Neural progenitor cell (in vitro differentiated cells): ENCODE results near the gene FAM131C. TPM values are rescaled to one million over a fixed set of nuclear protein-coding genes. Genes with fewer than 3 reads are reported as not detected.
A peak's percentile ranks its signal among the peaks of the same experiment; 100 is the strongest.
"Not testable (repeated sequence)": the region's sequence is repeated elsewhere in the genome, so short reads cannot be mapped to it uniquely, and the experiment has no call there.

ENCODE experiments used
- DNase-seq: peaks from one replicate; pipeline ENCODE4 v3.0.0-alpha.2; 2016; ENCODE audit warnings: low spot score
- H2AFZ ChIP-seq: fragments of 200-600 bp; sonication (generic); replicated peaks from 2 replicates; pipeline ENCODE4 v1.6.1; 2016; ENCODE audit warnings: antibody characterized with exemption
- H3F3A ChIP-seq: fragments of 200-600 bp; sonication (generic); 2 replicates; pipeline ENCODE4 v1.6.1; 2016; ENCODE audit warnings: antibody characterized with exemption, low read depth
- H3K27ac ChIP-seq: fragments of 200-600 bp; sonication (generic); 2 replicates; pipeline ENCODE4 v1.5.1; 2016; ENCODE audit warnings: mild to moderate bottlenecking
- H3K27me3 ChIP-seq: fragments of 200-600 bp; sonication (generic); 2 replicates; pipeline ENCODE4 v1.6.1; 2016; ENCODE audit warnings: mild to moderate bottlenecking, moderate library complexity
- H3K36me3 ChIP-seq: fragments of 200-600 bp; sonication (generic); 2 replicates; pipeline ENCODE4 v1.5.1; 2016
- H3K4me1 ChIP-seq: fragments of 200-600 bp; sonication (generic); 2 replicates; pipeline ENCODE4 v1.6.1; 2016; ENCODE audit warnings: mixed run types
- H3K4me2 ChIP-seq: fragments of 200-600 bp; sonication (generic); 2 replicates; pipeline ENCODE4 v1.6.1; 2016
- H3K4me3 ChIP-seq: fragments of 200-600 bp; sonication (generic); 2 replicates; pipeline ENCODE4 v1.5.1; 2016
- H3K79me2 ChIP-seq: fragments of 200-600 bp; sonication (generic); 2 replicates; pipeline ENCODE4 v1.6.1; 2016; ENCODE audit warnings: low read depth
- H3K9ac ChIP-seq: fragments of 200-600 bp; sonication (generic); 2 replicates; pipeline ENCODE4 v1.6.1; 2016
- H3K9me3 ChIP-seq: fragments of 200-600 bp; sonication (generic); 2 replicates; pipeline ENCODE4 v1.5.1; 2016; ENCODE audit warnings: low read depth
- H4K20me1 ChIP-seq: fragments of 200-600 bp; sonication (generic); 2 replicates; pipeline ENCODE4 v1.6.1; 2016; ENCODE audit warnings: low read depth
- H3K27ac Mint-ChIP-seq: 3 replicates; pipeline ENCODE4 v1.8.0; 2021; ENCODE audit warnings: mixed read lengths
- H3K27me3 Mint-ChIP-seq: 2 replicates; pipeline ENCODE4 v1.8.0; 2022; ENCODE audit warnings: low read depth, mild to moderate bottlenecking, inconsistent platforms, moderate library complexity, mixed read lengths; ENCODE audit not compliant: insufficient read depth
- H3K36me3 Mint-ChIP-seq: 3 replicates; pipeline ENCODE4 v1.8.0; 2021; ENCODE audit warnings: mixed read lengths
- H3K4me1 Mint-ChIP-seq: 3 replicates; pipeline ENCODE4 v1.8.0; 2021; ENCODE audit warnings: mixed read lengths
- H3K4me3 Mint-ChIP-seq: 3 replicates; pipeline ENCODE4 v1.8.0; 2021; ENCODE audit warnings: mild to moderate bottlenecking, moderate library complexity, mixed read lengths
- H3K9me3 Mint-ChIP-seq: 3 replicates; pipeline ENCODE4 v1.8.0; 2020; ENCODE audit warnings: mixed read lengths
- CTCF ChIP-seq: fragments of 200-600 bp; sonication (generic); IDR thresholded peaks from 2 replicates; pipeline ENCODE4 v1.5.1; 2017; ENCODE audit warnings: antibody characterized with exemption, mild to moderate bottlenecking
- EZH2 ChIP-seq: fragments of 200-600 bp; sonication (generic); IDR thresholded peaks from 2 replicates; pipeline ENCODE4 v1.6.1; 2017; ENCODE audit warnings: antibody characterized with exemption, mild to moderate bottlenecking, moderate library complexity
- EZH2phosphoT487 ChIP-seq: fragments of 200-600 bp; sonication (generic); IDR thresholded peaks from 2 replicates; pipeline ENCODE4 v1.6.1; 2017; ENCODE audit warnings: antibody characterized with exemption
- total RNA-seq: library from RNA; depleted of rRNA; stranded (reverse); fragments of >200 nt; gene quantifications from 2 replicates; pipeline ENCODE4 v1.2.3, GENCODE V29; 2015; ENCODE audit warnings: low replicate concordance

FAM131C gene
- total RNA-seq, 1 donor from 2014 or later, result 0.13 TPM

- H3K9me3 ChIP-seq, result no peaks in the 10 kb centered on the region
- no peaks in the 10 kb centered on the region for H4K20me1 ChIP-seq
- H3K27ac Mint-ChIP-seq, result peak overlapping the region; percentile 52
- no peaks in the 10 kb centered on the region for H3K36me3 Mint-ChIP-seq
- no peak overlapping the region for H2AFZ ChIP-seq
- no peak overlapping the region for H3K9ac ChIP-seq
- peak overlapping the region; percentile 57 for H3K4me3 Mint-ChIP-seq
- H3K4me3 ChIP-seq, result peak overlapping the region; percentile 61
- H3K36me3 ChIP-seq, result no peaks in the 10 kb centered on the region
- no peak for DNase-seq
- H3K9me3 Mint-ChIP-seq, result no peaks in the 10 kb centered on the region
- peaks cover 10% of the 10 kb centered on the region for H3K4me1 ChIP-seq
- peaks cover 26% of the 10 kb centered on the region for H3K4me1 Mint-ChIP-seq
- no peaks in the 10 kb centered on the region for H3K79me2 ChIP-seq
- TF ChIP-seq EZH2 (no peak), EZH2phosphoT487 (no peak), CTCF (no peak)
- H3K27ac ChIP-seq, result no peak overlapping the region
- peak overlapping the region; percentile 90 for H3K4me2 ChIP-seq
- peaks cover 8% of the 10 kb centered on the region for H3K27me3 ChIP-seq
- peaks cover 7% of the 10 kb centered on the region for H3F3A ChIP-seq
- peaks cover 16% of the 10 kb centered on the region for H3K27me3 Mint-ChIP-seq
Measured at GRCh38 chr1:16047791-16048475, 25.5 kb downstream of the FAM131C start.

- peaks cover 8% of the 10 kb centered on the region for H3K27me3 ChIP-seq
- no peak for TF ChIP-seq EZH2
- no peak for TF ChIP-seq CTCF
- TF ChIP-seq EZH2phosphoT487, result no peak
- Mint-ChIP-seq H3K4me1 (peaks cover 26% of the 10 kb centered on the region), H3K4me3 (no peak overlapping the region), H3K36me3 (no peaks in the 10 kb centered on the region), H3K27me3 (peaks cover 14% of the 10 kb centered on the region), H3K9me3 (no peaks in the 10 kb centered on the region), H3K27ac (no peak overlapping the region)
- peaks cover 7% of the 10 kb centered on the region for H3F3A ChIP-seq
- no peak overlapping the region for H3K9ac ChIP-seq
- H3K9me3 ChIP-seq, result no peaks in the 10 kb centered on the region
- H3K27ac ChIP-seq, result no peak overlapping the region
- no peaks in the 10 kb centered on the region for H3K79me2 ChIP-seq
- H2AFZ ChIP-seq, result no peak overlapping the region
- no peak overlapping the region for H3K4me3 ChIP-seq
- peak; percentile 37 for DNase-seq
- peaks cover 10% of the 10 kb centered on the region for H3K4me1 ChIP-seq
- H3K4me2 ChIP-seq, result no peak overlapping the region
- H3K36me3 ChIP-seq, result no peaks in the 10 kb centered on the region
- no peaks in the 10 kb centered on the region for H4K20me1 ChIP-seq
Measured at GRCh38 chr1:16046842-16047241, 26.6 kb downstream of the FAM131C start.

- H3K27me3 Mint-ChIP-seq, result peaks cover 14% of the 10 kb centered on the region
- no peak for DNase-seq
- Histone ChIP-seq H3K79me2 (no peaks in the 10 kb centered on the region), H3K9me3 (no peaks in the 10 kb centered on the region), H3K27me3 (peaks cover 8% of the 10 kb centered on the region), H2AFZ (no peak overlapping the region), H3K9ac (no peak overlapping the region), H3K4me2 (no peak overlapping the region), H3K36me3 (no peaks in the 10 kb centered on the region), H3K27ac (no peak overlapping the region), H3F3A (peaks cover 7% of the 10 kb centered on the region), H4K20me1 (no peaks in the 10 kb centered on the region), H3K4me3 (no peak overlapping the region), H3K4me1 (peaks cover 2% of the 10 kb centered on the region)
- no peaks in the 10 kb centered on the region for H3K36me3 Mint-ChIP-seq
- H3K27ac Mint-ChIP-seq, result peak overlapping the region; percentile 9
- H3K4me1 Mint-ChIP-seq, result peaks cover 20% of the 10 kb centered on the region
- H3K9me3 Mint-ChIP-seq, result no peaks in the 10 kb centered on the region
- TF ChIP-seq EZH2, result no peak
- TF ChIP-seq EZH2phosphoT487, result no peak
- H3K4me3 Mint-ChIP-seq, result no peak overlapping the region
Measured at GRCh38 chr1:16043950-16044349, 29.5 kb downstream of the FAM131C start.

GRCh38 chr1:16043521-16043920 is 29.9 kb downstream of the FAM131C start, which contains the start of gene CLCNKB:
Gene CLCNKB, plus strand, starts transcription at chr1:16043782. Its CDS starts 711 bp downstream, at chr1:16044493.
- TF ChIP-seq EZH2phosphoT487 (no peak), CTCF (no peak), EZH2 (no peak)
- Mint-ChIP-seq H3K36me3 (no peaks in the 10 kb centered on the region), H3K4me1 (peaks cover 20% of the 10 kb centered on the region), H3K4me3 (no peak within 1 kb of the TSS), H3K27ac (peak within 1 kb of the TSS; percentile 9), H3K27me3 (peaks cover 14% of the 10 kb centered on the region), H3K9me3 (no peaks in the 10 kb centered on the region)
- Histone ChIP-seq H3K4me3 (no peak within 1 kb of the TSS), H3F3A (peaks cover 7% of the 10 kb centered on the region), H3K27me3 (peaks cover 8% of the 10 kb centered on the region), H3K9ac (no peak within 1 kb of the TSS), H4K20me1 (no peaks in the 10 kb centered on the region), H3K9me3 (no peaks in the 10 kb centered on the region), H3K36me3 (no peaks in the 10 kb centered on the region), H3K79me2 (no peaks in the 10 kb centered on the region), H2AFZ (no peak within 1 kb of the TSS), H3K4me1 (no peaks in the 10 kb centered on the region), H3K27ac (no peak within 1 kb of the TSS), H3K4me2 (no peak within 1 kb of the TSS)
- DNase-seq, result no peak

GRCh38 chr1:16042654-16043053 is 30.8 kb downstream of the FAM131C start:
- not testable (repeated sequence) for H3K4me1 ChIP-seq, H3K4me3 ChIP-seq, H3K36me3 Mint-ChIP-seq, H4K20me1 ChIP-seq, H2AFZ ChIP-seq, H3K9me3 ChIP-seq, H3K27ac Mint-ChIP-seq, H3F3A ChIP-seq, H3K4me2 ChIP-seq, H3K9ac ChIP-seq, H3K4me3 Mint-ChIP-seq, H3K36me3 ChIP-seq, H3K79me2 ChIP-seq, H3K9me3 Mint-ChIP-seq, H3K27ac ChIP-seq, DNase-seq, H3K27me3 ChIP-seq
- Mint-ChIP-seq H3K4me1 (peaks cover 20% of the 10 kb centered on the region), H3K27me3 (peaks cover 13% of the 10 kb centered on the region)
